Astrocyte (in vitro differentiated cells and primary cell): ENCODE measurements around the gene OTUD3. TPM values are rescaled to one million over a fixed set of nuclear protein-coding genes. Genes with fewer than 3 reads are reported as not detected.
"Not testable (repeated sequence)": the region's sequence is repeated elsewhere in the genome, so short reads cannot be mapped to it uniquely, and the experiment has no call there.

Source experiments
- DNase-seq: peaks from one replicate; pipeline ENCODE4 v3.0.0-alpha.2; 2010; ENCODE audit warnings: low read depth
- FAIRE-seq: peaks from 2 replicates; lab custom pipeline; 2011; peaks lifted over from hg19 to GRCh38; lab: Jason Lieb, UNC
- H2AFZ ChIP-seq: 2 replicates; pipeline ENCODE4 v1.6.0; 2012; ENCODE audit warnings: low read depth, low read length, inconsistent platforms
- H3K27ac ChIP-seq: 2 replicates; pipeline ENCODE4 v1.5.1; 2011; ENCODE audit warnings: low read depth, low read length, inconsistent platforms
- H3K27me3 ChIP-seq: 2 replicates; pipeline ENCODE4 v1.6.0; 2011; ENCODE audit warnings: low read length, inconsistent platforms; ENCODE audit not compliant: insufficient read depth
- H3K36me3 ChIP-seq: 2 replicates; pipeline ENCODE4 v1.5.1; 2011; ENCODE audit warnings: low read length, inconsistent platforms; ENCODE audit not compliant: insufficient read depth
- H3K4me1 ChIP-seq: 2 replicates; pipeline ENCODE4 v1.5.1; 2011; ENCODE audit warnings: low read length, inconsistent platforms; ENCODE audit not compliant: insufficient read depth
- H3K4me2 ChIP-seq: 2 replicates; pipeline ENCODE4 v1.6.0; 2012; ENCODE audit warnings: low read length, inconsistent platforms
- H3K4me3 ChIP-seq: 2 replicates; pipeline ENCODE4 v1.5.1; 2011; ENCODE audit warnings: low read depth, mild to moderate bottlenecking, low read length, inconsistent platforms; ENCODE audit not compliant: insufficient read depth
- H3K79me2 ChIP-seq: 2 replicates; pipeline ENCODE4 v1.6.0; 2012; ENCODE audit warnings: mild to moderate bottlenecking, low read length, inconsistent platforms; ENCODE audit not compliant: insufficient read depth
- H3K9ac ChIP-seq: 2 replicates; pipeline ENCODE4 v1.6.0; 2012; ENCODE audit warnings: mild to moderate bottlenecking, low read length, inconsistent platforms
- H3K9me3 ChIP-seq: 2 replicates; pipeline ENCODE4 v1.5.1; 2012; ENCODE audit warnings: low read depth, mild to moderate bottlenecking, low read length, inconsistent platforms; ENCODE audit not compliant: insufficient read depth
- H4K20me1 ChIP-seq: 2 replicates; pipeline ENCODE4 v1.6.0; 2012; ENCODE audit warnings: low read length, inconsistent platforms; ENCODE audit not compliant: insufficient read depth
- H3K27ac Mint-ChIP-seq: one replicate; pipeline ENCODE4 v1.8.0; 2021; ENCODE audit warnings: mild to moderate bottlenecking, mixed read lengths; ENCODE audit not compliant: unreplicated experiment
- H3K27me3 Mint-ChIP-seq: one replicate; pipeline ENCODE4 v1.8.0; 2021; ENCODE audit warnings: low read depth, mixed read lengths; ENCODE audit not compliant: unreplicated experiment
- H3K36me3 Mint-ChIP-seq: one replicate; pipeline ENCODE4 v1.8.0; 2021; ENCODE audit warnings: low read depth, mixed read lengths; ENCODE audit not compliant: unreplicated experiment
- H3K4me1 Mint-ChIP-seq: one replicate; pipeline ENCODE4 v1.8.0; 2021; ENCODE audit warnings: low read depth, mixed read lengths; ENCODE audit not compliant: unreplicated experiment
- H3K4me3 Mint-ChIP-seq: one replicate; pipeline ENCODE4 v1.8.0; 2021; ENCODE audit warnings: mild to moderate bottlenecking, moderate library complexity, mixed read lengths; ENCODE audit not compliant: unreplicated experiment
- H3K9me3 Mint-ChIP-seq: one replicate; pipeline ENCODE4 v1.8.0; 2021; ENCODE audit warnings: mild to moderate bottlenecking, mixed read lengths; ENCODE audit not compliant: unreplicated experiment
- EZH2 ChIP-seq: IDR thresholded peaks from 2 replicates; pipeline ENCODE4 v1.6.1; 2012; ENCODE audit warnings: mild to moderate bottlenecking, low read length, inconsistent platforms; ENCODE audit not compliant: insufficient read depth
- total RNA-seq: library from RNA; stranded (reverse); gene quantifications from 2 replicates; pipeline ENCODE4 v1.2.1, GENCODE V29; 2021
- TF ChIP-seq, protein P1 (sequence below): IDR thresholded peaks from 2 replicates; pipeline ENCODE4 v1.5.1; 2011; ENCODE audit warnings: low read depth, mild to moderate bottlenecking, inconsistent platforms, low read length, moderate library complexity; ENCODE audit not compliant: insufficient read depth

The OTUD3 gene
- total RNA-seq, 1 donor from 2014 or later = 10.6 TPM

DNA sequence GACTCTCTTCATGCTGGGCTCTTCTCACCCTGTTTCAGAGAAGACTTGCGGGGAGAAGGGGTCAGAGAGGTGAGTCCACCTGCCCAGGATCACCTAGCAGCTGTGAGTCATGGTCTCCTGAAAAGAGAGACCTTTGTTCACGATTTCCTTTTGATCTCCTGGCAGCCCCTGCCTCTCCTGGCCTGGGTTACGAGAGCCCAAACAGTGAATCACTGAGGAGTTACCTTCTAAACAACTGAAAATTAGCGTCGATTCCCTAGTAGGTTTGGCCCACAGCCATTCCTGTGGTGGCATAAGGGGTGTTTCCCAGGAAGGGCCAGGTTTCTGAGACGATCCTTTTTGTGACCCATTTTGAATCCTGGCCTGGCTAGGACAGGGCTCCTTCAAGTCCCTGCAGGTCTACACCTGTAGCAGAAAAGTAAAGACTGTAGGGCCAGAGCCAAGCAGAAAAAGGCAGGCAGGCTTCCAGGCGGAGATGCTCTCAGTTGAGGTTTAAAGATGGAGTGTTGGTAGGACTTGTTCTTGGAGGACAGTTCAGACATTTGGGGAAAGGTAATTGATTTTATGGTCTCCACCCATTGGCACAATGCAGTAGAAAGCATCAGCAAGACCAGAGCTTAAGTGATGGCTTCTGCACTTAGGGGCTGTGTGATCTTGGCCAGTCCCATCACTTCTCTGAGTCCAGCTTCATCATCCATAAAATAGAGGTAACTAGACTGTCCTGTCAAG, 43.3 kb downstream of the OTUD3 start:
- TF ChIP-seq, protein P1, sequence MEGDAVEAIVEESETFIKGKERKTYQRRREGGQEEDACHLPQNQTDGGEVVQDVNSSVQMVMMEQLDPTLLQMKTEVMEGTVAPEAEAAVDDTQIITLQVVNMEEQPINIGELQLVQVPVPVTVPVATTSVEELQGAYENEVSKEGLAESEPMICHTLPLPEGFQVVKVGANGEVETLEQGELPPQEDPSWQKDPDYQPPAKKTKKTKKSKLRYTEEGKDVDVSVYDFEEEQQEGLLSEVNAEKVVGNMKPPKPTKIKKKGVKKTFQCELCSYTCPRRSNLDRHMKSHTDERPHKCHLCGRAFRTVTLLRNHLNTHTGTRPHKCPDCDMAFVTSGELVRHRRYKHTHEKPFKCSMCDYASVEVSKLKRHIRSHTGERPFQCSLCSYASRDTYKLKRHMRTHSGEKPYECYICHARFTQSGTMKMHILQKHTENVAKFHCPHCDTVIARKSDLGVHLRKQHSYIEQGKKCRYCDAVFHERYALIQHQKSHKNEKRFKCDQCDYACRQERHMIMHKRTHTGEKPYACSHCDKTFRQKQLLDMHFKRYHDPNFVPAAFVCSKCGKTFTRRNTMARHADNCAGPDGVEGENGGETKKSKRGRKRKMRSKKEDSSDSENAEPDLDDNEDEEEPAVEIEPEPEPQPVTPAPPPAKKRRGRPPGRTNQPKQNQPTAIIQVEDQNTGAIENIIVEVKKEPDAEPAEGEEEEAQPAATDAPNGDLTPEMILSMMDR = no peak
- TF ChIP-seq EZH2 = no peak
- Histone ChIP-seq H4K20me1 (no peaks in the 10 kb centered on the region), H3K4me2 (no peak overlapping the region), H3K9me3 (no peaks in the 10 kb centered on the region), H3K4me3 (no peak overlapping the region), H3K79me2 (no peaks in the 10 kb centered on the region), H3K27ac (no peak overlapping the region), H3K36me3 (no peaks in the 10 kb centered on the region), H3K9ac (no peak overlapping the region), H2AFZ (no peak overlapping the region), H3K4me1 (no peaks in the 10 kb centered on the region), H3K27me3 (no peaks in the 10 kb centered on the region)
- no peaks in the 10 kb centered on the region for H3K36me3 Mint-ChIP-seq
- H3K4me1 Mint-ChIP-seq = peaks cover 3% of the 10 kb centered on the region
- no peak for FAIRE-seq
- no peak for DNase-seq
- H3K27me3 Mint-ChIP-seq = peaks cover 17% of the 10 kb centered on the region
- no peak overlapping the region for H3K4me3 Mint-ChIP-seq
- peaks cover 9% of the 10 kb centered on the region for H3K9me3 Mint-ChIP-seq
- no peak overlapping the region for H3K27ac Mint-ChIP-seq

DNA sequence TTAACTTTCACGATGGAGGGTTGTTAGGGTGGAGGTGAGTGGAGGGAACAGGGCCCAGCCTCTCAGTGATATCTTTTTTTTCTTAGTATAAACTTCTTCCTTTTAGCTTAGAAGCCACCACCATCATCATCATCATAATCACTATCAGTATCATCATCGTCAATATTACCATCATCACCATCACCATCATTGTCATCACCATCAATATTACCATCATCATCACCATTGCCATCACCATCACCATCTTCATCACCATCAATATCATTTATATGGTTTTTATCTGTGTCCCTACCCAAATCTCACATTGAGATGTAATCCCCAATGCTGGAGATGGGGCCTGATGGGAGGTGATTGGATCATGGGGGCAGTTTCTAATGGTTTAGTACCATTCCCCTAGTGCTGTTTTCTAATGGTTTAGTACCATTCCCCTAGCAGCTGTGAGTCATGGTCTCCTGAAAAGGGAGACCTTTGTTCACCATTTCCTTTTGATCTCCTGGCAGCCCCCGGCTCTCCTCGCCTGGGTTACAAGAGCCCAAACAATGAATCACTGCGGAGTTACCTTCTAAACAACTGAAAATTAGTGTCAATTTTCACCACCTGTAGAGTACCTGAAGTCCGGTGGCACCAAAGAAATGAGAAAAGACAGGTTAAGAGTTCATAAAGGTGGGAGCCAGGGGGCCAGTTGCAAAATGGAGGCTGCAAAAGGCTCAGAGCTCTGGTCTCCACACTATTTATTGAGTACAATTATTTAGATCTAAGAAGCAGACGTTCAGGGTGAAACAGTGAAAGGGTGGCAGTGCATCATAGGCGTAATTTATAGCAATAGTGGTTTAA, 44.3 kb downstream of the OTUD3 start:
- FAIRE-seq (no peak), DNase-seq (no peak)
- H3K36me3 Mint-ChIP-seq = no peaks in the 10 kb centered on the region
- no peaks in the 10 kb centered on the region for H3K27me3 ChIP-seq
- no peak overlapping the region for H3K4me3 Mint-ChIP-seq
- H2AFZ ChIP-seq = no peak overlapping the region
- H3K27ac Mint-ChIP-seq = no peak overlapping the region
- peaks cover 3% of the 10 kb centered on the region for H3K4me1 Mint-ChIP-seq
- H3K9ac ChIP-seq = no peak overlapping the region
- no peaks in the 10 kb centered on the region for H3K79me2 ChIP-seq
- no peak overlapping the region for H3K27ac ChIP-seq
- no peaks in the 10 kb centered on the region for H3K36me3 ChIP-seq
- H3K9me3 Mint-ChIP-seq = peaks cover 18% of the 10 kb centered on the region
- H3K4me3 ChIP-seq = no peak overlapping the region
- TF ChIP-seq EZH2 = no peak
- TF ChIP-seq, protein P1 = no peak
- peaks cover 10% of the 10 kb centered on the region for H3K27me3 Mint-ChIP-seq
- peaks cover 8% of the 10 kb centered on the region for H3K9me3 ChIP-seq
- no peak overlapping the region for H3K4me2 ChIP-seq
- no peaks in the 10 kb centered on the region for H3K4me1 ChIP-seq
- H4K20me1 ChIP-seq = no peaks in the 10 kb centered on the region

DNA sequence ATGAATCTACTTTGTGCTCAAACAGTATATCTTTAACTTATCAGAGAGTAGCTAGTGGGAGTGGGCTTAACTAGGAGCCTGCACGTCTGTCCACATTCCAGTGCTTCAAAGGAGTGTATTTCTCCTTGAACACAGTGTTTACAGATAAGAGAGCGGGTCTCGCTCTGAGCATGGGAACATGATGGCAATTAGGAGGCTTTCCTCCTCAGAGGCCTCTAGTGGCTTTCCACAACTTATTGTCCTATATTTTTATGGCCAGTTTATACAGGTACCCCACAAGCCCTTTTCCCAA, 44.9 kb downstream of the OTUD3 start:
- not testable (repeated sequence) for H3K27me3 ChIP-seq, H3K27ac ChIP-seq

More for the DNA sequence above, 44.9 kb downstream of the OTUD3 start:
- H3K27me3 Mint-ChIP-seq, DNase-seq, H3K36me3 Mint-ChIP-seq, H3K4me1 Mint-ChIP-seq, H3K4me1 ChIP-seq, H3K9ac ChIP-seq, H3K27ac Mint-ChIP-seq, H2AFZ ChIP-seq, H3K36me3 ChIP-seq, H3K4me3 ChIP-seq, FAIRE-seq, H4K20me1 ChIP-seq, H3K4me2 ChIP-seq, H3K79me2 ChIP-seq, H3K4me3 Mint-ChIP-seq: not testable (repeated sequence)
- peaks cover 12% of the 10 kb centered on the region for H3K9me3 ChIP-seq
- H3K9me3 Mint-ChIP-seq = peaks cover 24% of the 10 kb centered on the region
